Measurements from ENCODE around the gene TRUB2. TPM values are rescaled to one million over a fixed set of nuclear protein-coding genes. Genes with fewer than 3 reads are reported as not detected.
"Not testable (repeated sequence)": the region's sequence is repeated elsewhere in the genome, so short reads cannot be mapped to it uniquely, and the experiment has no call there.

TRUB2 gene
- total and polyA plus RNA-seq, 2 experiments from 2014 or later = 13.8 to 33.2 TPM

DNA sequence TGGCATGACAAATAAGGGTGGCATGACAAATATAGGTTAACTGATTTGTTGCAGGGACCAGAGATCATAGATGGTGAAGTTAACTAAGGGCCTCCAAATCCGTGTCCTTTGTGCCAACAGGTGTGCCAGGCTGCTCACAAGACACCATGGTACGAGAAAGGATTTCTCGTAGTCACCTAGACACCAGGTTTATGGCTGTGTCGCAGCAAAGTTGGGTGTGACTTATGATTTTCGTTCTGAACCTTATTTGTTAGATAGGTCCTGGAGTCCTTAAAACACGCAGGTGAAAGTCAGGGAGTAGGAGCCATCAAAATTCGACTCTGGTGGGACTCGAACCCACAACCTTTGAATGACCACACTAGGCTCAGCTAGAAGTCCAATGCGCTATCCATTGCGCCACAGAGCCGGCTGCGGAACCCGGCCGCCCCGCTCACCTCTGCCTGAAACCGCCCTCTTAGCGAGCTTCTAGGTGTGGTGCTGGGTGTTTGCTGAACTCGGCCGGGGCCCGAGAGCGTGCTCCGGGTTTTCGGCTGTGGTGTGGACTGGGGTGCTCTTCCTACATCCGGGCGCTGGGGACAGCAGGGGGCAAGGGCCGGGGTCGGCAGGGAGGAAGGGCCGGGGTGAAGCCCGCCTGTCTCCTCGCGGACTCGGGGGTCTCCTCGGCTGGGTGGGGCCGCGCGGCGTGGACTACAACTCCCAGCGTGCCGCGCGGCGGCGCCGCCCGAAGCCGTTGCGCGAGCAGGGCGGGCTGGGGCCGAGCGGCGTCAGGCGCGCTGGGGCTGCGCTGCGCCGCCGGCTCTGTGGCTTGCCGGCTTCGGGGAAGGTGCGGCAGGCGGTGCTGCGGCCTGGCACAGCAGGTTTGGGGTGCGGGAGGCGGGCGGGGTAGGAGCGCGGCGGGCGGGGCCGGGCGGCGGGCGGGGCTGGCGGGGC is 17.8 kb upstream of the TRUB2 start, which contains the start of gene SLC27A4:
SLC27A4 (plus strand) TSS at position 767 of the 930 bp plus-strand sequence. CDS start 2,606 bp downstream, outside the sequence.
- Histone ChIP-seq H3F3A (ENCODE audit: insufficient read depth) (peaks cover 11% of the 10 kb centered on the region), H3K79me2 (ENCODE audit: insufficient read depth) (peaks cover 11% of the 10 kb centered on the region), H2AFZ (peak within 1 kb of the TSS; percentile 91), H3K9me3 (ENCODE audit: low read depth) (no peaks in the 10 kb centered on the region), H3K4me3 (peak within 1 kb of the TSS; percentile 73), H3K27ac (peak within 1 kb of the TSS; percentile 17), H3K4me1 (ENCODE audit: insufficient read depth) (no peaks in the 10 kb centered on the region), H3K36me3 (ENCODE audit: low read depth) (no peaks in the 10 kb centered on the region), H3K9ac (peak within 1 kb of the TSS; percentile 69), H3K9me2 (ENCODE audit: insufficient read depth) (no peaks in the 10 kb centered on the region), H3K27me3 (replicated peaks; ENCODE audit: insufficient read depth) (no peaks in the 10 kb centered on the region), H3K4me2 (ENCODE audit: unreplicated experiment) (peak within 1 kb of the TSS; percentile 95), H4K20me1 (ENCODE audit: insufficient read depth) (no peaks in the 10 kb centered on the region)
- TF ChIP-seq EZH2 (IDR thresholded peaks at IDR 0.05; ENCODE audit: insufficient read depth, poor library complexity, severe bottlenecking) (no peak), EZH2phosphoT487 (IDR thresholded peaks at IDR 0.05; ENCODE audit: insufficient read depth, low read depth) (no peak)
- 8 to 11% methylated on average over 40 to 52 of the region's 75 CpGs for WGBS, 2 experiments (ENCODE audit: low coverage in 1 of 2, low lambda C conversion rate in 2 of 2, missing lambda C conversion rate in 2 of 2)
- DNase-seq = peak; percentile 93
- in situ Hi-C loops (cut with MboI) = no loop called here

DNA sequence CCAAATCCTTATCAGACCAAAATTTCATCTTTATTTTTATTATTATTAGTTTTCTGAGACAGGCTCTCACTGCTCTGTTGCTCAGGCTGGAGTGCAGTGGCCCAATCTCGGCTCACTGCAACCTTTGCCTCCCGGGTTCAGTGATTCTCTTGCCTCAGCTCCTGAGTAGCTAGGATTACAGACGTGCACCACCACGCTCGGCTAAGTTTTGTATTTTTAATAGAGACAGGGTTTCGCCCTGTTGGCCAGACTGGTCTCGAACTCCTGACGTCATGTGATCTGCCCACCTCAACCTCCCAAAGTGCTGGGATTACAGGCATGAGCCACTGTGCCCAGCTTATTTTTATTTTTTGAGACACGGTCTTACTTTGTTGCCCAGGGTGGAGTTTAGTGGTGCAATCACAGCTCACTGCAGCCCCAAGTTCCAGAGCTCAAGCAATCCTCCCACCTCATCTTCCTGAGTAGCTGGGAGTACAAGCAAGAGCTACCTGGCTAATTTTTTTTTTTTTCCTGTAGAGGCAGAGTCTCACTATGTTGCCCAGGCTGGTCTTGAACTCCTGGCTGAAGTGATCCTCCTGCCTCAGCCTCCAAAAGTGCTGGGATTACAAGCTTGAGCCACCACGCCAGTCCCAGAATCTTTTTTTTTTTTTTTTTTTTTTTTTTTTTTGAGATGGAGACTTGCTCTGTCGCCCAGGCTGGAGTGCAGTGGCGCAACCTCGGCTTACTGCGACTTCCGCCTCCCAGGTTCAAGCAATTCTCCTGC is 16.8 kb upstream of the TRUB2 start:
- whole genome bisulfite sequencing, 2 experiments (ENCODE audit: low coverage in 1 of 2, low lambda C conversion rate in 2 of 2, missing lambda C conversion rate in 2 of 2) = 91% methylated on average over 10 to 15 of the region's 15 CpGs

DNA sequence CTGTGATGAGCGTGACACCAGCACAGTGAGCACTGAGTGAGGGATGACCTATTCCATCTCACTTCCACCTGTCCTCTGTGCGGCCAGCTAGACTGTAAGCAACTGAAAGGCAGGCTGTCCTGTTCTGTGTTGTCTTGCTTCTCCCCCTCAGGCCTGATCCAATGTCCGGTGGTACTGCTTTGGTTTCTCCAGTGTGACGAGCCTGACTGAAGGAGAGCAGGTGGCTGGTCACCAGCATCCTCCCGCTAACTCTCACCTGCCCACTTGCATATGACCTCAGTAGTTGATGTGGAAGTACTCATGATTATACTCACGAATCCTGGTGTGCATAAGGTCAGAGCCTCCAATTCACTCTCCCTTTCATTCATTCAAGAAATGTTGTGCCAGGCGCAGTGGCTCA is 15.7 kb upstream of the TRUB2 start:
- 84 to 88% methylated on average over 7 of the region's 7 CpGs for WGBS, 2 experiments (ENCODE audit: low coverage in 1 of 2, low lambda C conversion rate in 2 of 2, missing lambda C conversion rate in 2 of 2)
- Histone ChIP-seq H4K20me1 (ENCODE audit: insufficient read depth) (no peaks in the 10 kb centered on the region), H3K27ac (no peak overlapping the region), H3K4me1 (ENCODE audit: insufficient read depth) (no peaks in the 10 kb centered on the region), H3K4me2 (ENCODE audit: unreplicated experiment) (no peak overlapping the region), H3K36me3 (ENCODE audit: low read depth) (no peaks in the 10 kb centered on the region), H3F3A (ENCODE audit: insufficient read depth) (peaks cover 12% of the 10 kb centered on the region), H3K79me2 (ENCODE audit: insufficient read depth) (peaks cover 11% of the 10 kb centered on the region), H3K9ac (no peak overlapping the region), H3K9me3 (ENCODE audit: low read depth) (no peaks in the 10 kb centered on the region), H2AFZ (no peak overlapping the region), H3K27me3 (replicated peaks; ENCODE audit: insufficient read depth) (no peaks in the 10 kb centered on the region), H3K4me3 (no peak overlapping the region), H3K9me2 (ENCODE audit: insufficient read depth) (no peaks in the 10 kb centered on the region)
- TF ChIP-seq EZH2phosphoT487 (IDR thresholded peaks at IDR 0.05; ENCODE audit: insufficient read depth, low read depth) (no peak), EZH2 (IDR thresholded peaks at IDR 0.05; ENCODE audit: insufficient read depth, poor library complexity, severe bottlenecking) (no peak)
- no peak for DNase-seq
- in situ Hi-C loops (cut with MboI) = no loop called here

More for the DNA sequence above, 16.8 kb upstream of the TRUB2 start:
- H3K79me2 ChIP-seq (ENCODE audit: insufficient read depth) = peaks cover 11% of the 10 kb centered on the region
- H2AFZ ChIP-seq; H3K27ac ChIP-seq; H3K9ac ChIP-seq; H3K4me1 ChIP-seq (ENCODE audit: insufficient read depth); H3K4me2 ChIP-seq (ENCODE audit: unreplicated experiment); H3K9me2 ChIP-seq (ENCODE audit: insufficient read depth); DNase-seq; H4K20me1 ChIP-seq (ENCODE audit: insufficient read depth); H3K4me3 ChIP-seq; in situ Hi-C loops (cut with MboI); H3K27me3 ChIP-seq (replicated peaks; ENCODE audit: insufficient read depth); H3K36me3 ChIP-seq (ENCODE audit: low read depth); H3K9me3 ChIP-seq (ENCODE audit: low read depth): not testable (repeated sequence)
- H3F3A ChIP-seq (ENCODE audit: insufficient read depth) = peaks cover 12% of the 10 kb centered on the region

DNA sequence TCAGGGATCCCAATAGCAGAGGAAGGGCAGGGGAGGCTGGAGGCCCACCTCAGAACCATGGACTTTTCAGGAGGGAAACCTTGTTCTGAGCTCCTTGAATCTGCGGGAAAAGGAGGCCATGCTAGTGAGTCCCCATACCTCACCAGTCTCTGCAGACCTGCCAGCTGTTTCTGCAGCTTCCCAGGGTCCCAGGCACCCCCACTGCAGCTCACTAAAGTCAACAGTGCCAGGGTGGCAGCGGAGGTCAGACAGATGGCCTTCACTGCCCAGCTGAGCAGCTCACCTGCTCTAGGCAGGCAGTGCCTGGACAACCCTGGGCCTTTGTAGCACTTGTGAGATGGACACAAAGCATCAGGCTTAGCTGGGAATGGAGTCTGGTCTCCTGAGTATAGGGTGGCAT is 13.7 kb upstream of the TRUB2 start:
- H2AFZ ChIP-seq = no peak overlapping the region
- H3K4me3 ChIP-seq = no peak overlapping the region
- WGBS, 2 experiments (ENCODE audit: low coverage in 1 of 2, low lambda C conversion rate in 2 of 2, missing lambda C conversion rate in 2 of 2) = 88 to 94% methylated on average over 2 of the region's 2 CpGs
- no peaks in the 10 kb centered on the region for H3K9me3 ChIP-seq (ENCODE audit: low read depth)
- TF ChIP-seq EZH2phosphoT487 (IDR thresholded peaks at IDR 0.05; ENCODE audit: insufficient read depth, low read depth) (no peak), EZH2 (IDR thresholded peaks at IDR 0.05; ENCODE audit: insufficient read depth, poor library complexity, severe bottlenecking) (no peak)
- no peaks in the 10 kb centered on the region for H3K4me1 ChIP-seq (ENCODE audit: insufficient read depth)
- in situ Hi-C loops (cut with MboI) = no loop called here
- H4K20me1 ChIP-seq (ENCODE audit: insufficient read depth) = no peaks in the 10 kb centered on the region
- DNase-seq = no peak
- no peak overlapping the region for H3K4me2 ChIP-seq (ENCODE audit: unreplicated experiment)
- no peak overlapping the region for H3K9ac ChIP-seq
- H3K27me3 ChIP-seq (replicated peaks; ENCODE audit: insufficient read depth) = no peaks in the 10 kb centered on the region
- no peaks in the 10 kb centered on the region for H3K36me3 ChIP-seq (ENCODE audit: low read depth)
- H3F3A ChIP-seq (ENCODE audit: insufficient read depth) = peaks cover 12% of the 10 kb centered on the region
- no peaks in the 10 kb centered on the region for H3K9me2 ChIP-seq (ENCODE audit: insufficient read depth)
- H3K79me2 ChIP-seq (ENCODE audit: insufficient read depth) = peaks cover under 1% of the 10 kb centered on the region; the same call in 1 of the 2 replicates
- H3K27ac ChIP-seq = no peak overlapping the region
